ENCODE measurements around the gene FLII. TPM values are rescaled to one million over a fixed set of nuclear protein-coding genes. Genes with fewer than 3 reads are reported as not detected.
A peak's percentile ranks its signal among the peaks of the same experiment; 100 is the strongest.

FLII gene
- polyA plus RNA-seq, 2 donors, result 218 to 258 TPM

DNA sequence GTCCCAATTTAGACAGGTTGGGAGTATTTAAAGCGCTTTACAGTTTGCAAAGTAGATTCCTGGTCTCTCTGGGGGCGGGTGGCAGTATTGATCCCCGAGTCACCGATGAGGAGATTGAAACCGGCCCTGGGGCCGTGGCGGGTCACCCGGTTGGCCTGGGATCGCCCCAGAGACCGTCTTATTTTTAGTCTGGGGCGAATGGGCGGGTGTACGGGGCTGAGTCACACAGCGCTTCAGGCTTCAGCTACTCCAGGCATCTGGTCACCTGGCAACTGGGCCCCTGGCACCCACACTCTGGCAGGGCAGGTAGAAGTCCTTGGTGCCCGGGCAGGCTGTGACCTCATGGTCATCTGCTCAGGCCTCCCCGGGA lies 2.6 kb upstream of the FLII start:
- peaks cover 3 to 25% of the 10 kb centered on the region in 2 donors for H3K4me1 ChIP-seq (ENCODE audit: control insufficient read depth in 2 of 2, insufficient read depth in 2 of 2, low read length in 1 of 2)
- peak overlapping the region; percentile 84 to 91 for H3K4me3 ChIP-seq (ENCODE audit: low read depth in 1 of 2, low read length in 2 of 2)
- H3K9me3 ChIP-seq (ENCODE audit: control insufficient read depth in 2 of 2, insufficient read depth in 1 of 2, low read depth in 1 of 2, low read length in 1 of 2), result no peaks in the 10 kb centered on the region
- H3K27me3 ChIP-seq (ENCODE audit: control insufficient read depth in 1 of 2, insufficient read depth in 2 of 2, low read length in 2 of 2), result no peaks in the 10 kb centered on the region
- peak overlapping the region; percentile 98 to 99 for H3K27ac ChIP-seq (ENCODE audit: low read depth in 2 of 2, low read length in 1 of 2)
- WGBS, 2 donors, result 1 to 2% methylated on average over 16 of the region's 16 CpGs
- H3K36me3 ChIP-seq (ENCODE audit: control insufficient read depth in 2 of 2, insufficient read depth in 2 of 2, low read length in 1 of 2), result peaks cover 13 to 37% of the 10 kb centered on the region in 2 donors

DNA sequence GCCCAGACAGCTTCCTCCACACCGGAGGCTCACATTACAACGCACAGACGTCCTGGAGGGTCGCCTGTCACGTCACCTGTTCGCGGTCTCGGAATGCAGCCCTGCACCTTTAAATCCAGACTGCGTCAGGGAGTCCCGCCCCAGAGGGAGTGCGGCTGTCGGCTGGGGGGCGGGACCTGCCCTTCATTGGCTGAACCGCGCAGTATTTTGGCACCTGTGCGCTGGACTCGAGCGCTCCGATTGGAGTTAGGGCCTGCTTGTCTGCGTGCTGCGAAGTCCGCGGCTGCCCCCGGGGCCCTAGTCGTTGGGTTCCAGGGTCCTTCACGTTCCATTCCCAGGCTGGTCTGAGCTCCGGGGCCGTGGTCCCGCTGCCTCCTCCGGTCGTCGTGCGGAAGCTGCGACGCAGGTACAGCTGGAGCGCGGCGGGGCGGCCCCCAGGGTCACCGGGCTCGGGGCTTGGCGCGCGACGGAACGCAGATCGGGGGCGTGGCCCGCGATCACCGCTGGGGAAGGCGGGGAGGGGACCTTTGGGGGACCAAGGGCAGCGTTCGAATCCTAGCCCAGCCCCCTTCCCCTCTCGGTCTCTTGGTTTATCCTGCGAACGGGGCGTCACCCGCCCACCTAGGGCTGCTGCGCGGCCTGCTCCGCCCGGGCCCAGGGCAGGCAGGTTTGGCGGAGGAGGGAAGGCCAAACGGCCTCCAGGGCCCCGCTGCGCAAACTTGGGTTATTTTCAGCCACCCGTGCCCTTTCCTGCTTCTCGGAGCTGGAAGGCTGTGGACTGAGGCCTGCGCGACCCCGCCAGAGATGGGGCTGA lies 2.0 kb upstream of the FLII start, which contains the start of gene MIEF2:
MIEF2 (plus strand) TSS at position 331 of the 814 bp plus-strand sequence. CDS start 2,059 bp downstream, outside the sequence.
- Histone ChIP-seq H3K36me3 (ENCODE audit: control insufficient read depth in 2 of 2, insufficient read depth in 2 of 2, low read length in 1 of 2) (peaks cover 13 to 42% of the 10 kb centered on the region in 2 donors), H3K27ac (ENCODE audit: low read depth in 2 of 2, low read length in 1 of 2) (peak within 1 kb of the TSS; percentile 98 to 99), H3K4me1 (ENCODE audit: control insufficient read depth in 2 of 2, insufficient read depth in 2 of 2, low read length in 1 of 2) (peaks cover 3 to 25% of the 10 kb centered on the region in 2 donors), H3K9me3 (ENCODE audit: control insufficient read depth in 2 of 2, insufficient read depth in 1 of 2, low read depth in 1 of 2, low read length in 1 of 2) (no peaks in the 10 kb centered on the region), H3K4me3 (ENCODE audit: low read depth in 1 of 2, low read length in 2 of 2) (peak within 1 kb of the TSS; percentile 84 to 91), H3K27me3 (ENCODE audit: control insufficient read depth in 1 of 2, insufficient read depth in 2 of 2, low read length in 2 of 2) (no peaks in the 10 kb centered on the region)
- 0 to 1% methylated on average over 54 to 72 of the region's 72 CpGs for WGBS, 2 donors

DNA sequence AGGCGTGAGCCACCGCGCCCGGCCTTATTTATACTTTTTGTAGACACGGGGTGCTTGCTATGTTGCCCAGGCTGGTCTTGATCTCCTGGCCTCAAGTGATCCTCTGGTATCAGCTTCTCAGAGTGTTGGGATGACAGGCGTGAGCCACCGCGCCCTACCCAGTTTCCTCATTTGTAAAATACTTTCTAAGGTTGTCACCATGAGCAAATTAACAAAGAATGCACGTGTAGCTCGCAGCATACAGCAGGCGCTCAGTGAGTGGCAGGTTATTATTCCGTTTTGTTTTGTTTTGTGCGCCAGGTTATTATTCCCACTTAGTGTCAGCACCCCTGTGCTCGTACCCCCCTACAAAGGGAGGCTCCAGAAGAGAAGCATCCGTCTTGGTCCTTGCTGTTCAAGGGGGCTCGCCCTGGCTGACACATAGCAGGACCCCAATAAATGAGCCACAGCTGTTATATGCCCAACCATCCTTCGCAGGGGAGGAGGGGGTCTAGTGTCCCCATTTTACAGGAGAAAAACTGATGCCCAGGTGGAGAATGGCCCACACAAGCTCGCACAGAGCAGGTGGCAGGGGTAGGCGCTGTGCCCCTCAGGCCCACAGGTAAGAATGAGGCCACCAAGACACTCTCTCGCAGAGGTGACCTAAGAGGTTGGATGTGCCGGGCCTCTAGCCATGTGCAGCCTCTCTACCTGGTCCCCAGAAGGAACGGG lies 1.2 kb upstream of the FLII start:
- peaks cover 13 to 38% of the 10 kb centered on the region in 2 donors for H3K36me3 ChIP-seq (ENCODE audit: control insufficient read depth in 2 of 2, insufficient read depth in 2 of 2, low read length in 1 of 2)
- peak overlapping the region; percentile 47 to 84 for H3K4me3 ChIP-seq (ENCODE audit: low read depth in 1 of 2, low read length in 2 of 2)
- no peaks in the 10 kb centered on the region for H3K27me3 ChIP-seq (ENCODE audit: control insufficient read depth in 1 of 2, insufficient read depth in 2 of 2, low read length in 2 of 2)
- H3K27ac ChIP-seq (ENCODE audit: low read depth in 2 of 2, low read length in 1 of 2), result peak overlapping the region; percentile 98 to 99
- no peaks in the 10 kb centered on the region for H3K9me3 ChIP-seq (ENCODE audit: control insufficient read depth in 2 of 2, insufficient read depth in 1 of 2, low read depth in 1 of 2, low read length in 1 of 2)
- 56 to 57% methylated on average over 22 of the region's 22 CpGs for WGBS, 2 donors
- H3K4me1 ChIP-seq (ENCODE audit: control insufficient read depth in 2 of 2, insufficient read depth in 2 of 2, low read length in 1 of 2), result peaks cover 3 to 25% of the 10 kb centered on the region in 2 donors

DNA sequence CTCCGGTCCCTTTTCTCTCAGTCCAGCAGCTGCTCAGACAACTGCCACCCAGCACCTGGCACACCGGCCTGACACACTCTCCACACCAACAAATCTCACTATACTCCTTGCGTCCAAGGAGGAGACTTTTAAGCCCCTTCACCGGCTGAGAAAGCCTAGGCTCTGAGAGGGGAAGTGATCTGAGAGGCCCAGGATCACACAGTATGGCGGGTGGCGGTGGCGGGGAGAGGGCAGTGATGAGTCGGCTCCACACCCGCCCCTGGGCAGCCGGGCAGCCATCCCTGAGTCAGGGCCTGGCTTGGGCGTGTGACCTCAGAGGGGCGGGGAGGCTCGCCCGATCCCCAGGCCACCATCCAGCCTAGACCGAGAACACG lies 569 bp downstream of the FLII start:
- Histone ChIP-seq H3K27ac (ENCODE audit: low read depth in 2 of 2, low read length in 1 of 2) (peak overlapping the region; percentile 97 to 99), H3K4me3 (ENCODE audit: low read depth in 1 of 2, low read length in 2 of 2) (peak overlapping the region; percentile 74 to 92), H3K4me1 (ENCODE audit: control insufficient read depth in 2 of 2, insufficient read depth in 2 of 2, low read length in 1 of 2) (peaks cover 3 to 25% of the 10 kb centered on the region in 2 donors), H3K27me3 (ENCODE audit: control insufficient read depth in 1 of 2, insufficient read depth in 2 of 2, low read length in 2 of 2) (no peaks in the 10 kb centered on the region), H3K9me3 (ENCODE audit: control insufficient read depth in 2 of 2, insufficient read depth in 1 of 2, low read depth in 1 of 2, low read length in 1 of 2) (no peaks in the 10 kb centered on the region), H3K36me3 (ENCODE audit: control insufficient read depth in 2 of 2, insufficient read depth in 2 of 2, low read length in 1 of 2) (peaks cover 4 to 37% of the 10 kb centered on the region in 2 donors)
- 0% methylated on average over 16 of the region's 16 CpGs for WGBS, 2 donors

DNA sequence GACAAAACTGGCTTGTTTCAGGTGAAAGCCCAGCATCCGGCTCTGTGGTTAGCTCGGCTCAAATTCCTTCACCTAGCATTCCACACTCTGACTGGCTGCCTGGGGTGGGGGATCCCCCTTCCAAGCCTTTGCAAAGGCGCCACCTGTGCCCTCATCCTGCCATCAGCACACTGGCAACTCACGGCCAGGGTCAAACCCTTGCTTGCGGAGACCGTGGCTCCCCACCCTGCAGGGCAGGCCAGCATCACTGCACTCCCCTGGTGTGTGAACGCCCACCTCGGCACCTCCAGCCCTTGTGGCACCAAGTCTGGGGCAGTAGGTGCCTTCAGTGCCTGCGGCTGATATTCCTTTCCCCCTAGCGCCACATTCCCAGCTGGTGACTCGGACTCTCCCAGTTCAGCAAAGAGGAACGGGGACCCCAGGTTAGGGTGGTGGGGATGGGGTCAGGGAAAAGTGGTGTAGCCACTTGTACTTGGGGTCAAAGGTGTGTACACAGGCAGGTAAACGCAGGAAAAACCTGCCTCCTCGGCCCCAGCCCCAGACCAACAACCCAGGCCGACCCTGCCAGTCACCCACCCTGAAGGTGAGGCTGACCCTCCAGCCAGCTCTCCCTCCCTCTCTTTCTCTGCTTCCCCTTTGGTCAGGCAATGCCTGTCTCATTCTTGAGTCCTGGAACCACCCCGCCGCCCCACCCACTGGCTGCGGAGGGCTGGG lies 1.1 kb downstream of the FLII start:
- Histone ChIP-seq H3K36me3 (ENCODE audit: control insufficient read depth in 2 of 2, insufficient read depth in 2 of 2, low read length in 1 of 2) (peaks cover 4 to 36% of the 10 kb centered on the region in 2 donors), H3K27ac (ENCODE audit: low read depth in 2 of 2, low read length in 1 of 2) (peak overlapping the region; percentile 97 to 99), H3K27me3 (ENCODE audit: control insufficient read depth in 1 of 2, insufficient read depth in 2 of 2, low read length in 2 of 2) (no peaks in the 10 kb centered on the region), H3K4me3 (ENCODE audit: low read depth in 1 of 2, low read length in 2 of 2) (peak overlapping the region; percentile 74 to 92), H3K4me1 (ENCODE audit: control insufficient read depth in 2 of 2, insufficient read depth in 2 of 2, low read length in 1 of 2) (peaks cover 0 to 25% of the 10 kb centered on the region in 2 donors), H3K9me3 (ENCODE audit: control insufficient read depth in 2 of 2, insufficient read depth in 1 of 2, low read depth in 1 of 2, low read length in 1 of 2) (no peaks in the 10 kb centered on the region)
- 16 to 18% methylated on average over 17 to 18 of the region's 18 CpGs for WGBS, 2 donors

DNA sequence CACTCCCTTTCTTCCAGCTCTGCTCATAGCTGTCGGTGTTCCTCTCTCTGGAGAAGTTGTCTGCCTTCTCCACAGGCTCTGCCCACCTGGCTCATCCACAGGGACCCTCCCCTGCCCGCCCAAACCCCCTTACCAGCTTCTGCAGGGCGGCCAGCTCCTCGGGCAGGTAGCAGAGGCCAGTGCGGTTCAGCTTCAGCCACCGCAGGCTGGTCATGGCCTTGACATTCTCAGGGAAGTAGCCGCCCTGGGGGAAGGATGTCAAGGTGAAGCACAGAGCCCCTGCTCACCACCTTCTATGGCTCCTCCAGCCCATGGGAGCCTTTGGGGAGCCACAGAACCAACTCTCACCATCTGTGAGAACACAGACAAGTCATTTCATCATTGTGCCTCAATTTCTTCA lies 1.8 kb downstream of the FLII start:
- Histone ChIP-seq H3K27ac (ENCODE audit: low read depth in 2 of 2, low read length in 1 of 2) (no peak overlapping the region), H3K9me3 (ENCODE audit: control insufficient read depth in 2 of 2, insufficient read depth in 1 of 2, low read depth in 1 of 2, low read length in 1 of 2) (no peaks in the 10 kb centered on the region), H3K4me3 (ENCODE audit: low read depth in 1 of 2, low read length in 2 of 2) (peak overlapping the region; percentile 74 to 92), H3K4me1 (ENCODE audit: control insufficient read depth in 2 of 2, insufficient read depth in 2 of 2, low read length in 1 of 2) (peaks cover 0 to 24% of the 10 kb centered on the region in 2 donors), H3K27me3 (ENCODE audit: control insufficient read depth in 1 of 2, insufficient read depth in 2 of 2, low read length in 2 of 2) (no peaks in the 10 kb centered on the region), H3K36me3 (ENCODE audit: control insufficient read depth in 2 of 2, insufficient read depth in 2 of 2, low read length in 1 of 2) (peaks cover 10 to 40% of the 10 kb centered on the region in 2 donors)
- WGBS, 2 donors, result 82 to 83% methylated on average over 7 of the region's 7 CpGs

DNA sequence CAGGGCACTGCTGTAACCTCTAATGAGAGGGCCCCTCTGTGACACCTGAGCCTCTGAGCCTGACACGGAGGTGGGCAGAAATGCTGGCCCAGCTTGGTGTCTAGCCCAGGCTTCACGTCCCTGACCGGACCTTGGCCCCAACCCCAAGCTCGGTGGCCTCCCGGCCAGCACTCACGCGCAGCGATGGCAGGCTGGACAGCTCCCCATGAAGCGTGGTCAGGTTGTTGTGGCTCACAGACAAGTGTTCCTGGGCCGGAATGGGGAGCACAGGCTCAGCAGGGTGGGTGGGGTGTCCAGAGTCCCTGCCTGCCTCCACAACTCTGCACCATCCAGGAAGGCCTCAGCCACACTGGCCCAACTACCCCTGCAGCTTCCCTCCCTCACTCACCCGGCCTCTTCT lies 2.2 kb downstream of the FLII start:
- peaks cover 0 to 20% of the 10 kb centered on the region in 2 donors for H3K4me1 ChIP-seq (ENCODE audit: control insufficient read depth in 2 of 2, insufficient read depth in 2 of 2, low read length in 1 of 2)
- H3K27ac ChIP-seq (ENCODE audit: low read depth in 2 of 2, low read length in 1 of 2), result no peak overlapping the region
- peaks cover 12 to 43% of the 10 kb centered on the region in 2 donors for H3K36me3 ChIP-seq (ENCODE audit: control insufficient read depth in 2 of 2, insufficient read depth in 2 of 2, low read length in 1 of 2)
- H3K27me3 ChIP-seq (ENCODE audit: control insufficient read depth in 1 of 2, insufficient read depth in 2 of 2, low read length in 2 of 2), result no peaks in the 10 kb centered on the region
- WGBS, 2 donors, result 82 to 86% methylated on average over 11 of the region's 11 CpGs
- no peaks in the 10 kb centered on the region for H3K9me3 ChIP-seq (ENCODE audit: control insufficient read depth in 2 of 2, insufficient read depth in 1 of 2, low read depth in 1 of 2, low read length in 1 of 2)
- H3K4me3 ChIP-seq (ENCODE audit: low read depth in 1 of 2, low read length in 2 of 2), result no peak overlapping the region

DNA sequence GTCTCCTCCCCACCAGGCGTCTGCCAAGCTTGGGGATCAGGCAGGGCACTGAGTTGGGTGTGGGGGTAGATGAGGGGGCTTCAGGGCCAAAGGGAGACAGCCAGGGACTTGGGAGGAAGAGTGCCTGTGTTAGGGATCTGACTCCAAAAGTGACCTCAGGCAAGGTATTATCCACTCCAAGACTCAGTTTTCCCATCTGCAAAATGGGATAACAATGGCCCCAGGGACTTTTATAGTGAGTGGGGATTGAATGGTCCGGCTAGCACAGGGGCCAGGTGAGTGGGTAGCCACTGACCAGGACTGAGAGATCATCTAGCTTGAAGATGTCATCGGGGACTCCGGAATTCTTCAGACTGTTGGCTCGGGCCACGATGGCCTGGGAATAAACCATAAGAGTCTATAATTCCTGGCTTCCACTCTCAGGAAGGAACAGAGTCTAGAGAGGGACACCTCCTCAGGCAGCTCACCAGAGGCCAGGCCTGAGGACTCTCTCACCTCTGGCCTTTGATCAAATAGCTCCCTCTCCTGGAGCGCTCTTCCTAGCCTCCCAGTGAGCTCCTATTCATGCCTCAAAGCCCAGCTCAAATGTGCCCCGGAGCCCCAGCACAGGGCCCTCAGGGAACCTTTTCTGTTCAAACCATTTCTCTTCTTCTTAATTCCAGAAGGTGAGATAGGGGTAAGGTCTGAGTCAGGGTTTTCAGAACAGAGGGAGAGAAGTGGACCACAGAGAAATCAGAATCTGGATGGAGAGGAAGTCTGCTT lies 3.5 kb downstream of the FLII start:
- WGBS, 2 donors, result 95 to 97% methylated on average over 8 of the region's 8 CpGs
- Histone ChIP-seq H3K4me1 (ENCODE audit: control insufficient read depth in 2 of 2, insufficient read depth in 2 of 2, low read length in 1 of 2) (peaks cover 0 to 21% of the 10 kb centered on the region in 2 donors), H3K27ac (ENCODE audit: low read depth in 2 of 2, low read length in 1 of 2) (no peak overlapping the region), H3K36me3 (ENCODE audit: control insufficient read depth in 2 of 2, insufficient read depth in 2 of 2, low read length in 1 of 2) (peaks cover 12 to 55% of the 10 kb centered on the region in 2 donors), H3K27me3 (ENCODE audit: control insufficient read depth in 1 of 2, insufficient read depth in 2 of 2, low read length in 2 of 2) (no peaks in the 10 kb centered on the region), H3K9me3 (ENCODE audit: control insufficient read depth in 2 of 2, insufficient read depth in 1 of 2, low read depth in 1 of 2, low read length in 1 of 2) (no peaks in the 10 kb centered on the region), H3K4me3 (ENCODE audit: low read depth in 1 of 2, low read length in 2 of 2) (no peak overlapping the region)

All from esophagus (tissue), 2 donors.